SU-DHL-6 (cell line): ENCODE data around the gene SLC7A5.

Source experiments
- H2AFZ ChIP-seq: fragments of 200-600 bp; sonication (generic); 2 replicates; pipeline ENCODE4 v1.6.1; 2014; ENCODE audit warnings: low read depth, mild to moderate bottlenecking, moderate library complexity, mixed read lengths, antibody characterized with exemption, low read length; ENCODE audit not compliant: severe bottlenecking
- H3F3A ChIP-seq: fragments of 200-600 bp; shearing (Covaris generic); 2 replicates; pipeline ENCODE4 v1.6.0; 2016; ENCODE audit warnings: antibody characterized with exemption, mild to moderate bottlenecking; ENCODE audit not compliant: insufficient read depth
- H3K27ac ChIP-seq: fragments of 200-600 bp; sonication (generic); 2 replicates; pipeline ENCODE4 v1.5.1; 2016; ENCODE audit warnings: low read depth, mild to moderate bottlenecking, low read length, moderate library complexity, mixed read lengths
- H3K27me3 ChIP-seq: fragments of 200-600 bp; sonication (generic), shearing (Covaris generic); 2 replicates; pipeline ENCODE4 v1.6.0; 2014; ENCODE audit warnings: mild to moderate bottlenecking, low read length
- H3K36me3 ChIP-seq: fragments of 200-600 bp; sonication (generic); 2 replicates; pipeline ENCODE4 v1.6.1; 2014; ENCODE audit warnings: mild to moderate bottlenecking, low read length, mixed read lengths
- H3K4me2 ChIP-seq: fragments of 300-600, 200-600 bp; shearing (Covaris generic), sonication (generic); 2 replicates; pipeline ENCODE4 v1.6.0; 2014; ENCODE audit warnings: low read length, low read depth, mild to moderate bottlenecking; ENCODE audit not compliant: poor library complexity, severe bottlenecking
- H3K4me3 ChIP-seq: fragments of 200-600 bp; sonication (generic); 2 replicates; pipeline ENCODE4 v1.5.1; 2014; ENCODE audit warnings: antibody characterized with exemption, low read length, mild to moderate bottlenecking, mixed read lengths; ENCODE audit not compliant: insufficient read depth, poor library complexity, severe bottlenecking
- H3K79me2 ChIP-seq: fragments of 200-600 bp; sonication (generic); 2 replicates; pipeline ENCODE4 v1.6.1; 2014; ENCODE audit warnings: mild to moderate bottlenecking, low read length, moderate library complexity; ENCODE audit not compliant: insufficient read depth
- H3K9ac ChIP-seq: fragments of 200-600 bp; sonication (generic); 2 replicates; pipeline ENCODE4 v1.7.0; 2014; ENCODE audit warnings: mild to moderate bottlenecking, low read length
- H3K9me2 ChIP-seq: fragments of 200-600 bp; sonication (generic); replicated peaks from 2 replicates; pipeline ENCODE4 v1.6.1; 2014; ENCODE audit warnings: low read length; ENCODE audit not compliant: insufficient read depth
- H3K9me3 ChIP-seq: fragments of 200-600 bp; sonication (generic); 2 replicates; pipeline ENCODE4 v1.6.1; 2014; ENCODE audit warnings: low read length, mixed read lengths; ENCODE audit not compliant: insufficient read depth
- H4K20me1 ChIP-seq: fragments of 200-600 bp; sonication (generic); 2 replicates; pipeline ENCODE4 v1.6.1; 2014; ENCODE audit warnings: low read depth, mild to moderate bottlenecking, antibody characterized with exemption, low read length, moderate library complexity, mixed read lengths
- EZH2phosphoT487 ChIP-seq: fragments of 200-600 bp; sonication (generic), shearing (Covaris generic); conservative IDR thresholded peaks from 2 replicates; pipeline ENCODE4 v1.6.1; 2018; ENCODE audit warnings: mild to moderate bottlenecking, antibody characterized with exemption, low read length, moderate library complexity, mixed read lengths
- TF ChIP-seq, protein P1 (sequence below): fragments of 200-600 bp; sonication (generic); IDR thresholded peaks from one replicate; pipeline ENCODE4 v1.5.1; 2017; ENCODE audit warnings: antibody characterized with exemption, mild to moderate bottlenecking, low read length, moderate library complexity; ENCODE audit not compliant: insufficient read depth, poor library complexity, severe bottlenecking

The SLC7A5 gene

DNA sequence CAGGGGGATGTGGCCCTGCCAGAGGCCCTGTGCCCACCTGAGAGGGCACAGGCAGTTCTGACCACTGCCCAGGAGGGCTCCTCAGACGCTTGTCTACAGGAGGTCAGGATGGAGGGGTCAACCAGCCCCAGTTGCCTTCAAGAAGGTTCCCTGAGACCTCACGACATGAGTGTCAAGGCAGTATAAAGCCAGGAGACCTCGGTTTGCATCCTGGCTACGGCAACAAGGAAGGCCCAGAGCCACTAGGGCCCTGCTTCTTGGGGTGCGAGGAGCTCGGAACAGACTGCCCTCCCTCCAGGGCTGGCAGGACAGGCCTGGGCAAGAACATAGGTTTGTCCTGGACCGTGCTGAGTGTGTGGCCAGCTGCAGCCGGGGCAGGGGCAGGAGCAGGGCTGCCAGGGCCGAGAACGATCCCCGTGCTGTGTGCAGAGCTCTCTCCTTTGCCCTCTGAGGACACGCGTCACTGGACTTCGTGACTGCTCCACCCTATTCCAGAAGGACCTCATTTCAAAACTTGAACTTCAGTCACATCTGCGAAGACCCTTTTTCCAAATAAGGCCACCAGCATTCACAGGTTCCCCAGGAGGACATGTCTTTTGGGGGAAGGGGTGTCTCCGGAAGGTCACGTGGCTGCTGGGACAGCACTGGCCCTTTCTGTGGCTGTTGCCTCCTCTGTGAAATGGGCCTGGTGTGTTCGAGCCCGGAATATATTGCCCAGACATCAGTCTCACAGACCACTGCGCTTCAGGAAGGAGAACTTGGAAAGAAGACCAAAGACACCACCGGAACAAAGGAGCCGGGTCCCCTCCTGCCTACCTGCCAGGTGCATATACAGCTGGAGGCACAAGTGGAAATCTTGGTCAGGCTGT, 27.7 kb downstream of the SLC7A5 start:
- no peaks in the 10 kb centered on the region for H3K27me3 ChIP-seq
- no peaks in the 10 kb centered on the region for H3K9me3 ChIP-seq
- H3K4me3 ChIP-seq, result no peak overlapping the region
- no peaks in the 10 kb centered on the region for H3K9me2 ChIP-seq
- H3K79me2 ChIP-seq, result peaks cover 52% of the 10 kb centered on the region
- H3K4me2 ChIP-seq, result no peak overlapping the region
- no peaks in the 10 kb centered on the region; the same call in 1 of the 2 replicates for H4K20me1 ChIP-seq
- no peak overlapping the region for H3K27ac ChIP-seq
- H3K36me3 ChIP-seq, result peaks cover 7% of the 10 kb centered on the region; the same call in 1 of the 2 replicates
- TF ChIP-seq, protein P1, sequence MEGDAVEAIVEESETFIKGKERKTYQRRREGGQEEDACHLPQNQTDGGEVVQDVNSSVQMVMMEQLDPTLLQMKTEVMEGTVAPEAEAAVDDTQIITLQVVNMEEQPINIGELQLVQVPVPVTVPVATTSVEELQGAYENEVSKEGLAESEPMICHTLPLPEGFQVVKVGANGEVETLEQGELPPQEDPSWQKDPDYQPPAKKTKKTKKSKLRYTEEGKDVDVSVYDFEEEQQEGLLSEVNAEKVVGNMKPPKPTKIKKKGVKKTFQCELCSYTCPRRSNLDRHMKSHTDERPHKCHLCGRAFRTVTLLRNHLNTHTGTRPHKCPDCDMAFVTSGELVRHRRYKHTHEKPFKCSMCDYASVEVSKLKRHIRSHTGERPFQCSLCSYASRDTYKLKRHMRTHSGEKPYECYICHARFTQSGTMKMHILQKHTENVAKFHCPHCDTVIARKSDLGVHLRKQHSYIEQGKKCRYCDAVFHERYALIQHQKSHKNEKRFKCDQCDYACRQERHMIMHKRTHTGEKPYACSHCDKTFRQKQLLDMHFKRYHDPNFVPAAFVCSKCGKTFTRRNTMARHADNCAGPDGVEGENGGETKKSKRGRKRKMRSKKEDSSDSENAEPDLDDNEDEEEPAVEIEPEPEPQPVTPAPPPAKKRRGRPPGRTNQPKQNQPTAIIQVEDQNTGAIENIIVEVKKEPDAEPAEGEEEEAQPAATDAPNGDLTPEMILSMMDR, result no peak
- no peak for TF ChIP-seq EZH2phosphoT487
- no peak overlapping the region for H2AFZ ChIP-seq
- H3K9ac ChIP-seq, result no peak overlapping the region
- no peaks in the 10 kb centered on the region for H3F3A ChIP-seq

DNA sequence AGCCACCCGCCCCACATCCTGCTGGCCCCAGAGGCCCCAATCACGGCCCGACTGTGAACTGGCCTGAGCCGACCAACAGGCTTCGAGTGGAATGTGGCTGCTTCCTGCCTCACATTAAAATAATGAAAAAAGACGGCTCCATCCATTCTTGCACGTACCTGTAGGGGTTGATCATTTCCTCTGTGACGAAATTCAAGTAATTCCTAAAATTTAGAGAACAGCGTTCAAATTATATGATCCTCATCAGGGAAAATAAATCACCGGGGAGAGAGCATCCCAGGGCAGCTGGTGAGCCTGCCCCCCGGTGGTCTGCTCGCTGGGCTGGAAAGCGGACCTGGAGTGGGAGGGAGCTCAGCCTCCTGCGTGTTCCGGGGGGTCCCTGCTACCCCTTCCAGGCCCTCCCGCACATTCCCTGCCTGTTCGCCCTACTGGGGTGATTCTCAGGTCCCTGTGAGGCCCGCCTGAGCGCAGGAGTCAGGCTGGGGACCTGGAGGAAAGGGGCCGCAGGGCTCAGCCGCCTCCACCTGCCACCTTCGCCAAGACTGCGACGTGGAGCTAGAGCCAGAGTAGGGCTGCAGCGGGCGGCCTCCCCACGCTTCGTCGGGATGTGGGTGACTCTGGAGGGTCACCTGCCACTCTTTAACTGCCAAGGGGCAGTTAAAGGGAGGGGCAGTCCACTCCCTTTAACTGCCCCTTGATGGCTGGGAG, 28.9 kb downstream of the SLC7A5 start:
- no peak overlapping the region for H3K4me2 ChIP-seq
- peaks cover 40% of the 10 kb centered on the region for H3K79me2 ChIP-seq
- no peaks in the 10 kb centered on the region for H3F3A ChIP-seq
- no peaks in the 10 kb centered on the region for H3K27me3 ChIP-seq
- no peak overlapping the region for H3K4me3 ChIP-seq
- TF ChIP-seq EZH2phosphoT487, result no peak
- TF ChIP-seq, protein P1, result no peak
- no peak overlapping the region for H3K27ac ChIP-seq
- no peaks in the 10 kb centered on the region for H3K9me2 ChIP-seq
- no peaks in the 10 kb centered on the region for H3K9me3 ChIP-seq
- H3K9ac ChIP-seq, result no peak overlapping the region
- H4K20me1 ChIP-seq, result no peaks in the 10 kb centered on the region
- H3K36me3 ChIP-seq, result peaks cover 7% of the 10 kb centered on the region; the same call in 1 of the 2 replicates
- H2AFZ ChIP-seq, result no peak overlapping the region

DNA sequence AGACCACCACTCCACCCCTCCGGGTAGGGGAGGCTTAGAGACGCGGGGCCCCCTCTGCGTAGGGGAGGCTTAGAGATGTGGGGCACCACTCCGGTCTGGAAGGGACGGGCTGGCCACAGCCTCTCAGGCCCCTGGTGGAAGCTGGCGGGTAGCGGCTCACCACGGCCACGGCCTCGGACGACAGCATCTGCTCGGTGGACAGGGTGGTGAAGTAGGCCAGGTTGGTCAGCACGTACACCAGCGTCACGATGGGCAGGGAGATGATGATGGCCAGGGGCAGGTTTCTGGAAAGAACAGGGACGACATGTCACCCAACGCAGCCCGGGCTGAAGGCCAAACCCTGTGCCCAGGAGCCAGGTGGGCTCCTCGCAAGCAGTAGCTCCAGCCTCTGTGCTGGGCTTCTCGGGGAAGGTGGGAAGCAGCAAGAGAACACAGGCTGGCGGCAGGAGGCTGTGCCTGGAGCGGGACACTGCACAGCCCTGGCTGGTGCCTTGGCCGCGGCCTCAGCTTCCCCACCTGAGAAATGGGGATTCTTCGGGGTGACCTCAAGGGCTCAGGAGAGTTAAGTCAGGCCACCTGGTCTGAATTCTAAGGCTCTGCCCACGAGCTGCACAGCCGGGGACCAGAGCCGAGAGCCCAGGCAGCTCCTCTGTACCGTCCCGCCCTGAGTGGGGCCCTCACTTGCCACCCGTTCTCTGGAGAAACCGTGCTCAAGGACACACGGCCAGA, 29.6 kb downstream of the SLC7A5 start:
- H3K4me2 ChIP-seq, result no peak overlapping the region
- no peaks in the 10 kb centered on the region for H3K9me3 ChIP-seq
- peaks cover 7% of the 10 kb centered on the region; the same call in 1 of the 2 replicates for H3K36me3 ChIP-seq
- no peak for TF ChIP-seq EZH2phosphoT487
- TF ChIP-seq, protein P1, result no peak
- H3K79me2 ChIP-seq, result peaks cover 36% of the 10 kb centered on the region
- H3K27ac ChIP-seq, result no peak overlapping the region
- no peaks in the 10 kb centered on the region for H3F3A ChIP-seq
- H2AFZ ChIP-seq, result no peak overlapping the region
- no peaks in the 10 kb centered on the region for H4K20me1 ChIP-seq
- no peak overlapping the region for H3K4me3 ChIP-seq
- H3K9me2 ChIP-seq, result no peaks in the 10 kb centered on the region
- H3K27me3 ChIP-seq, result no peaks in the 10 kb centered on the region
- H3K9ac ChIP-seq, result no peak overlapping the region
